Dedifferentiated amniotic fluid mesenchymal stem cell (primary cell): ENCODE data around the gene FAM98C.
"Not testable (repeated sequence)": the region's sequence is repeated elsewhere in the genome, so short reads cannot be mapped to it uniquely, and the experiment has no call there.

Source experiments
- DNase-seq: peaks from one replicate; pipeline ENCODE4 v3.0.0-alpha.2; 2016; ENCODE audit errors: extremely low spot score

FAM98C gene

GRCh38 chr19:38402967-38403674 is at the start of gene FAM98C:
FAM98C (plus strand) TSS chr19:38403093; CDS start chr19:38403154, 61 bp downstream.
- peak; percentile 94 for DNase-seq

GRCh38 chr19:38355728-38356725 is 46.9 kb upstream of the FAM98C start:
- DNase-seq: no peak

- no peak for DNase-seq
Measured at GRCh38 chr19:38358071-38358470, 44.8 kb upstream of the FAM98C start.

GRCh38 chr19:38359242-38360021 is 43.5 kb upstream of the FAM98C start:
- DNase-seq: no peak

- no peak for DNase-seq
Measured at GRCh38 chr19:38360351-38360750, 42.5 kb upstream of the FAM98C start.

- DNase-seq: no peak
Measured at GRCh38 chr19:38360839-38361631, 41.9 kb upstream of the FAM98C start.

GRCh38 chr19:38361633-38362075 is 41.2 kb upstream of the FAM98C start:
- no peak for DNase-seq

- peak; percentile 22 for DNase-seq
Measured at GRCh38 chr19:38362076-38362945, 40.6 kb upstream of the FAM98C start.

- not testable (repeated sequence) for DNase-seq
Measured at GRCh38 chr19:38362946-38363688, 39.8 kb upstream of the FAM98C start.

GRCh38 chr19:38367041-38367440 is 35.9 kb upstream of the FAM98C start:
- DNase-seq: no peak

- no peak for DNase-seq
Measured at GRCh38 chr19:38369584-38369983, 33.3 kb upstream of the FAM98C start.

- no peak for DNase-seq
Measured at GRCh38 chr19:38370299-38370698, 32.6 kb upstream of the FAM98C start.

- DNase-seq: no peak
Measured at GRCh38 chr19:38371081-38371480, 31.8 kb upstream of the FAM98C start.

- DNase-seq: no peak
Measured at GRCh38 chr19:38373907-38374331, 29.0 kb upstream of the FAM98C start.

GRCh38 chr19:38374332-38375097 is 28.4 kb upstream of the FAM98C start, which contains the start of gene PSMD8:
PSMD8 (plus strand) TSS chr19:38374571; CDS start chr19:38374602, 31 bp downstream.
- DNase-seq: peak; percentile 98

GRCh38 chr19:38375098-38375493 is 27.8 kb upstream of the FAM98C start:
- DNase-seq: peak; percentile 16

GRCh38 chr19:38375748-38376147 is 27.1 kb upstream of the FAM98C start:
- no peak for DNase-seq

GRCh38 chr19:38376576-38376975 is 26.3 kb upstream of the FAM98C start:
- DNase-seq: no peak
